Glomerular endothelial cell (primary cell): ENCODE measurements around the gene FREY1. TPM values are rescaled to one million over a fixed set of nuclear protein-coding genes. Genes with fewer than 3 reads are reported as not detected.

ENCODE experiments used
- DNase-seq: peaks from one replicate; pipeline ENCODE4 v3.0.0-alpha.2; 2011; ENCODE audit warnings: low read depth, low spot score; ENCODE audit errors: extremely low read depth
- total RNA-seq: library from RNA; depleted of rRNA; stranded (reverse); fragments of >200 nt; gene quantifications from 2 replicates; pipeline ENCODE4 v1.2.3, GENCODE V29; 2015

FREY1 gene
- total RNA-seq, 1 donor from 2014 or later: 0.29 TPM

- DNase-seq: no peak
Observed at GRCh38 chr11:45897556-45897955, 9.5 kb downstream of the FREY1 start.

GRCh38 chr11:45896422-45896984 is 10.6 kb downstream of the FREY1 start:
- no peak for DNase-seq

GRCh38 chr11:45895553-45896259 is 11.4 kb downstream of the FREY1 start:
- no peak for DNase-seq

- DNase-seq: no peak
Observed at GRCh38 chr11:45894555-45895247, 12.4 kb downstream of the FREY1 start.

- DNase-seq: no peak
Observed at GRCh38 chr11:45892856-45893255, 14.2 kb downstream of the FREY1 start.

GRCh38 chr11:45890886-45891550 is 16.1 kb downstream of the FREY1 start:
- no peak for DNase-seq

GRCh38 chr11:45889966-45890365 is 17.1 kb downstream of the FREY1 start:
- DNase-seq: no peak

- DNase-seq: no peak
Observed at GRCh38 chr11:45889555-45889954, 17.5 kb downstream of the FREY1 start.

GRCh38 chr11:45887587-45887986 is 19.5 kb downstream of the FREY1 start:
- no peak for DNase-seq

GRCh38 chr11:45886816-45887520 is 20.1 kb downstream of the FREY1 start:
- no peak for DNase-seq

GRCh38 chr11:45885921-45886721 is 20.9 kb downstream of the FREY1 start:
- no peak for DNase-seq

- DNase-seq: no peak
Observed at GRCh38 chr11:45885274-45885920, 21.7 kb downstream of the FREY1 start, which contains the start of gene MAPK8IP1. Gene MAPK8IP1 (plus strand): TSS chr11:45885651. CDS start chr11:45885821, 170 bp downstream.

GRCh38 chr11:45884596-45885185 is 22.4 kb downstream of the FREY1 start:
- DNase-seq: no peak

GRCh38 chr11:45881708-45882368 is 25.2 kb downstream of the FREY1 start:
- no peak for DNase-seq

- no peak for DNase-seq
Observed at GRCh38 chr11:45880772-45881570, 26.1 kb downstream of the FREY1 start.

GRCh38 chr11:45879803-45880686 is 27.0 kb downstream of the FREY1 start:
- DNase-seq: no peak

GRCh38 chr11:45877845-45878244 is 29.2 kb downstream of the FREY1 start:
- no peak for DNase-seq
